Psoas muscle (tissue), 8 donors: ENCODE results near the gene ZNF618. TPM values are rescaled to one million over a fixed set of nuclear protein-coding genes. Genes with fewer than 3 reads are reported as not detected.

ENCODE experiments used
- ATAC-seq, 4 donors: fragments of 200-7000 bp; cut with Tn5 transposase; one replicate each; pipeline ENCODE4 v1.9.1; 2020; ENCODE audit warnings: moderate library complexity in 3 of 4, mild to moderate bottlenecking in 2 of 4
- DNase-seq, 2 donors: peaks; one replicate each; pipeline ENCODE4 v3.0.0-alpha.2; 2020
- H3K27ac ChIP-seq: fragments of 200-600 bp; one replicate; pipeline ENCODE4 v1.8.0; 2022
- H3K27me3 ChIP-seq, 3 donors: fragments of 200-600 bp in 1 of 3; one replicate each; pipeline versions ENCODE4 v1.6.1 to v1.8.0; 2013 to 2022; ENCODE audit warnings: low read length in 2 of 3, mild to moderate bottlenecking in 2 of 3, moderate library complexity in 1 of 3; ENCODE audit not compliant: insufficient read depth in 3 of 3
- H3K36me3 ChIP-seq, 2 donors: fragments of 200-600 bp in 1 of 2; one replicate each; pipeline versions ENCODE4 v1.6.1 to v1.8.0; 2013 to 2022; ENCODE audit warnings: low read depth in 1 of 2, mild to moderate bottlenecking in 1 of 2, moderate library complexity in 1 of 2; ENCODE audit not compliant: insufficient read depth in 1 of 2
- H3K4me1 ChIP-seq: fragments of 200-600 bp; one replicate; pipeline ENCODE4 v1.8.0; 2022
- H3K4me3 ChIP-seq: fragments of 200-600 bp; one replicate; pipeline ENCODE4 v1.8.0; 2022; ENCODE audit warnings: mild to moderate bottlenecking
- H3K9me3 ChIP-seq: fragments of 200-600 bp; one replicate; pipeline ENCODE4 v1.8.0; 2022
- WGBS, 3 donors: extraction: QIAGEN DNeasy Blood & Tissue Kit; methylation state at CpG; one replicate each; pipeline versions ENCODE4 v1.1.6 to v1.1.7; 2013; 5-methylcytosine and 5-hydroxymethylcytosine counted together
- intact Hi-C, 2 donors: fragments of 100-400 bp; cut with DNase I; formaldehyde crosslinking; loops; one replicate each; pipeline versions ENCODE4 v1.11.0 to v1.14.2; 2022
- polyA plus RNA-seq, 3 donors: library from polyadenylated mRNA; stranded (reverse); fragments of 200-250 nt; gene quantifications; one replicate each; pipeline ENCODE4 v1.2.3, GENCODE V29; 2013
- total RNA-seq, 4 donors: library from RNA; stranded (reverse); fragmentation: NEBNext Ultra II Directional in 2 of 4; extraction: Animal tissue kit (Norgen Biotek cat#: 25700) in 2 of 4; gene quantifications; one replicate each; pipeline versions ENCODE4 v1.2.1 to v1.2.4, GENCODE V29; 2021 to 2023
- TF ChIP-seq, protein P1 (sequence below): fragments of 200-600 bp; IDR thresholded peaks from one replicate; pipeline ENCODE4 v1.8.0; 2022; ENCODE audit warnings: antibody characterized with exemption
- donor health status: healthy with polysubstance abuse.
- donor health status: DM: no; HTN: no; CAD: no; lungs with moderate emphysema.
- donor health status: Bipolar disorder and iron deficiency.
- donor health status: healthy.
- donor health status: DM: yes; HTN: yes; CAD: no.
- donor health status: DM: no; HTN: no; CAD: no.
- donor health status: DM: no; HTN: no; CAD: no.
- donor health status: DM: yes; HTN: yes; CAD: no.

Gene ZNF618
- total and polyA plus RNA-seq, 7 donors: 0.31 to 2.7 (median 1.2) TPM

DNA sequence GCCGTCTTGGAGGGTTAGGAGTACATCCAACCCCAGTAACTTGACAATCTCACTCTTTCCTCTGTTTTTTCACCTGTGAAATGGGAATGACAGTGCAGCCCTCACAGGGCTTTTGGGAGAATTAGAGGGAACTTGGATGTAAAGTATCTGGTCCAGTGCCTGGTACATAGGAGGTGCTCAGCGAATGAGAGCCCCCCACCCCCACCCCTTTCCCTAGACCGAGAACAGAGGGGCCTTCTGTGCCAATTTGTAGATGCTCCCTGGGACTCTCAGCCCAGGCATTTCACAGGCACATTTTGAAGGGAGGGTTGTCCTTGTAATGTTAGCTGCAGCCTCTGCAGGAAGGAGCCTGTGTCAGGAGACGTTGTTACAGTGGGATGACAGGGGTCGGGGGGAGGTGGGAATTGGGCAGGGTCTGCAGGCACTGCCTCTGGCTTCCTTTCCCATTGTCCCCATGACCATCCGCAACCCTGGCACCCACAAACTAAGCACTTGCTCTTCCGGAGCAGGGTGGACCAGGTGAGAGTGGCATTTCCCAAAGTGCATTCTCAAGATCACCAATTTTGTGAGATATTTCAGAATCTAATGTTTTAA lies 155.0 kb downstream of the ZNF618 start:
- no peaks in the 10 kb centered on the region for H3K27me3 ChIP-seq
- no peaks in the 10 kb centered on the region for H3K9me3 ChIP-seq
- TF ChIP-seq, protein P1, sequence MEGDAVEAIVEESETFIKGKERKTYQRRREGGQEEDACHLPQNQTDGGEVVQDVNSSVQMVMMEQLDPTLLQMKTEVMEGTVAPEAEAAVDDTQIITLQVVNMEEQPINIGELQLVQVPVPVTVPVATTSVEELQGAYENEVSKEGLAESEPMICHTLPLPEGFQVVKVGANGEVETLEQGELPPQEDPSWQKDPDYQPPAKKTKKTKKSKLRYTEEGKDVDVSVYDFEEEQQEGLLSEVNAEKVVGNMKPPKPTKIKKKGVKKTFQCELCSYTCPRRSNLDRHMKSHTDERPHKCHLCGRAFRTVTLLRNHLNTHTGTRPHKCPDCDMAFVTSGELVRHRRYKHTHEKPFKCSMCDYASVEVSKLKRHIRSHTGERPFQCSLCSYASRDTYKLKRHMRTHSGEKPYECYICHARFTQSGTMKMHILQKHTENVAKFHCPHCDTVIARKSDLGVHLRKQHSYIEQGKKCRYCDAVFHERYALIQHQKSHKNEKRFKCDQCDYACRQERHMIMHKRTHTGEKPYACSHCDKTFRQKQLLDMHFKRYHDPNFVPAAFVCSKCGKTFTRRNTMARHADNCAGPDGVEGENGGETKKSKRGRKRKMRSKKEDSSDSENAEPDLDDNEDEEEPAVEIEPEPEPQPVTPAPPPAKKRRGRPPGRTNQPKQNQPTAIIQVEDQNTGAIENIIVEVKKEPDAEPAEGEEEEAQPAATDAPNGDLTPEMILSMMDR: no peak
- H3K4me1 ChIP-seq: peaks cover 5% of the 10 kb centered on the region
- H3K36me3 ChIP-seq: peaks cover 0 to 17% of the 10 kb centered on the region in 2 donors
- H3K4me3 ChIP-seq: no peak overlapping the region
- DNase-seq (no peak), ATAC-seq (no peak)
- WGBS, 3 donors: 94 to 99% (median 97%) methylated on average over 7 of the region's 7 CpGs
- H3K27ac ChIP-seq: no peak overlapping the region
- intact Hi-C loops: loop anchor here (5.0 kb wide), 3 partner anchors 64 to 349 kb away; no protein-coding TSS in a partner anchor

DNA sequence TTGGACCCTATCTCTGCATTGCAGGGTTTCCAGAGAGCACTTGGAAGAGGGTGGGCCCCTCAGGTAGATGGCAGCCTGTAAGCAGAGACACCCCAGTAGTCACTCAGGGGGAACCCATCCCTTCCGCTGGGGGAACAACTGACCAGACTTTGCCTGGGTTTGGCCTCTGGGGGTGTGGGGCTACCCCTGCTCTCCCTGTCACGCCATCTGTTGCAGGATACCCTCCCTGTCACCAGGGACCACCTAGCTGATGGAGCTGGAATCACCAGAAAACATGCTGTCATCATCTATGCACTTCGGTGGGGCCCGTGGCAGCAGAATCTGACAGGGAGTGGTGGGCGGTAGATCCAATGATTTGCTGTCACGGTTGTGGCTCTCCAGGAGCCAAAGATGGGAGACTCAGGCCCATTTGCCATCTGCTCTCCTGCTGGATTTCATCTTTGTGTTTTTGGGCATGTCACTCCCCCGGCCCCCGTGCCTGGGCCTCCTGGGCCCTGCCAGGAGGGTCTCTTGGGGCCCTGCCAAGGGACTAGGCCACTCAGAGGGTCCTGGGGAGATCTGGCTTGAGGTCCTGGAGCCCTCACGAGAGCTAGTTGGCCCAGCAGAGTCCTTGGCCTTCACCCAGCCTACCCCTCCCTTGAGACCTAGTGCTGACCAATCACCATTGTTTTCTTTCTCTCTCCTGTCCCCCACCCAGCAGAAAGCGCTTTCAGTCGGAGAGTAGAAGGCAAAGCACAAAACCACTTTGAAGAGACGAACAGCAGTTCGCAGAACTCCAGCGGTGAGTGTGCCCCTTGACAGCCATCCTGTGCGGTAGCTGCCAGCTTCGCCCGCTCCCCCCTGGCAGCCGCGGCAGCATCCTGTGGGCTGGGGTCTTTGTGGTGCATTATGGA lies 156.1 kb downstream of the ZNF618 start:
- Histone ChIP-seq H3K9me3 (no peaks in the 10 kb centered on the region), H3K4me3 (no peak overlapping the region), H3K4me1 (peaks cover 5% of the 10 kb centered on the region), H3K27ac (no peak overlapping the region), H3K27me3 (no peaks in the 10 kb centered on the region), H3K36me3 (peaks cover 0 to 27% of the 10 kb centered on the region in 2 donors)
- WGBS, 3 donors: 88 to 91% (median 90%) methylated on average over 19 of the region's 19 CpGs
- DNase-seq (no peak), ATAC-seq (no peak)
- intact Hi-C loops: loop anchor here (2.0 to 5.0 kb wide), 4 partner anchors 65 to 350 kb away; no protein-coding TSS in a partner anchor
- TF ChIP-seq, protein P1: no peak

- Histone ChIP-seq H3K27ac (no peak overlapping the region), H3K4me1 (peaks cover 5% of the 10 kb centered on the region), H3K9me3 (no peaks in the 10 kb centered on the region), H3K27me3 (no peaks in the 10 kb centered on the region), H3K36me3 (peaks cover 0 to 31% of the 10 kb centered on the region in 2 donors), H3K4me3 (no peak overlapping the region)
- intact Hi-C loops: loop anchor here (2.0 to 5.0 kb wide), 4 partner anchors 66 to 351 kb away; no protein-coding TSS in a partner anchor
- TF ChIP-seq, protein P1: peak; percentile 64
- DNase-seq (peak; percentile 49 to 68), ATAC-seq (peak; percentile 66 to 86 (median 79))
- 60 to 64% (median 61%) methylated on average over 12 of the region's 12 CpGs for WGBS, 3 donors
Observed at GRCh38 chr9:114033397-114034103, 157.4 kb downstream of the ZNF618 start.

DNA sequence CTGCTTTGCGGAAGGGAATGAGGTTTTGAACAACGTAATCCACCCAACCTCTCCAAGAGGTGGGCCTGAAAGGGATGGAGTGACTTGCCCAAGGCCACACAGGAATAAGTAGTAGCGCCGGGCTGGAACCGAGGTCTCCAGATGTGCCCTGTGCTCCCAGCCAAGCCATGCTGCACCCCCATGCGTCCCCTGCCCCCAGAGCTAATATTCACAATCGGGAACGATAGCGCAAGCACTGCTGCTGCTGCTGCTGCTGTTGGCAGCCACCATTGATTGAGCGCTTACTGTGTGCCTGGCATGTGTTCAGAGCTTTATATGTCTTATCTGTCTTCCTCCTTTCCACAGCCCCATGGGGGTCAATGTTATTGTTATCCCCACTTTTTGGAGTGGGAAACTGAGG lies 158.1 kb downstream of the ZNF618 start:
- no peak for ATAC-seq
- peaks cover 5% of the 10 kb centered on the region for H3K4me1 ChIP-seq
- intact Hi-C loops: loop anchor here (2.0 to 5.0 kb wide), 4 partner anchors 67 to 352 kb away; no protein-coding TSS in a partner anchor
- H3K36me3 ChIP-seq: peaks cover 0 to 26% of the 10 kb centered on the region in 2 donors
- WGBS, 3 donors: 51 to 61% (median 55%) methylated on average over 9 to 10 of the region's 10 CpGs
- H3K9me3 ChIP-seq: no peaks in the 10 kb centered on the region
- TF ChIP-seq, protein P1: no peak
- no peak overlapping the region for H3K27ac ChIP-seq
- H3K27me3 ChIP-seq: no peaks in the 10 kb centered on the region
- DNase-seq: no peak
- no peak overlapping the region for H3K4me3 ChIP-seq
